ENCODE measurements around the gene MRPS27. TPM values are rescaled to one million over a fixed set of nuclear protein-coding genes. Genes with fewer than 3 reads are reported as not detected.

MRPS27 gene
- total and polyA plus RNA-seq, 2 of the 4 experiments (the other 2 are of a cell fraction), result 46.9 to 90.5 TPM

DNA sequence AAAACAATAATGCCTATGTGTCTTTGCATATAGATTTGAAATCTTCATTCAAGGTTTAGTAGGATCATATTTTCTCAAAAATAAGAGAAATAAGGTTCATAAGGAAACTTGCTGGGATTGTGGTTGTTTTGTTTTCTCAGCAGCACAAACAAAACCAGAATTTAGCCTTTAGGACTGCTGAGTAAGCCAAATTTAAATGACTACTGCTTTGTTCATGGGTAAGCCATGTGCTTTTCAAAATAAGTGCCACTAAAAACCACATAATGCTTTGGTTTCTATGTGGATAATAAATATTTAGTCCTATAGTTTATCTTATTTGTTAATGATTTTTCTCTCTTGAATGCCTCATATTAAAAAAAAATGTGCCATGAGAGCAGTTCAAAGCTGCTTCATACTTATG, 38.9 kb upstream of the MRPS27 start:
- dilution Hi-C loops (cut with HindIII; ENCODE audit: low sequenced_read_pairs, unreplicated experiment), result no loop called here
- no peak overlapping the region for H2AK9ac ChIP-seq (replicated peaks; ENCODE audit: low read depth, low read length, poor library complexity)
- peaks cover 5% of the 10 kb centered on the region for H3K4me1 ChIP-seq (ENCODE audit: control insufficient read depth, insufficient read depth, low read length)
- H2BK5ac ChIP-seq (ENCODE audit: low read depth, low read length, poor library complexity, severe bottlenecking), result no peak overlapping the region
- in situ Hi-C loops (cut with MboI; ENCODE audit: low sequenced_read_pairs), result loop anchor here (25.0 kb wide), 1 partner anchor 153 kb away; the partner anchor contains the start of gene ZNF366
- no peak overlapping the region for H3K9ac ChIP-seq (ENCODE audit: low read depth, low read length)
- ChIA-PET CTCF (no interaction called here), POLR2A (ENCODE audit: unreplicated experiment) (no interaction called here)
- H4K20me1 ChIP-seq (ENCODE audit: insufficient read depth, low read length), result no peaks in the 10 kb centered on the region
- peaks cover 13% of the 10 kb centered on the region for H3K9me1 ChIP-seq (ENCODE audit: insufficient read depth, low read length)
- H3K14ac ChIP-seq (replicated peaks; ENCODE audit: low read depth, low read length), result no peak overlapping the region
- no peak overlapping the region for H2BK20ac ChIP-seq (ENCODE audit: low read depth, low read length)
- H4K8ac ChIP-seq (ENCODE audit: low read depth in 2 of 2, low read length in 2 of 2), result no peak overlapping the region
- H3K9me3 ChIP-seq (ENCODE audit: control insufficient read depth, insufficient read depth, low read length), result no peaks in the 10 kb centered on the region
- no peaks in the 10 kb centered on the region for H3K27me3 ChIP-seq (ENCODE audit: control insufficient read depth, insufficient read depth, low read length)
- no peak overlapping the region for H2BK15ac ChIP-seq (ENCODE audit: low read depth, low read length)
- intact Hi-C loops (cut with micrococcal nuclease), result no loop called here
- no peak overlapping the region for H2AK5ac ChIP-seq (ENCODE audit: low read depth, low read length)
- no peak overlapping the region for H3K4me2 ChIP-seq (ENCODE audit: low read depth, low read length)
- no peak for DNase-seq
- H3K4me3 ChIP-seq (ENCODE audit: insufficient read depth, low read depth, low read length), result no peak overlapping the region
- H3K36me3 ChIP-seq (ENCODE audit: control insufficient read depth, insufficient read depth, low read length), result peaks cover 9% of the 10 kb centered on the region
- H3K4ac ChIP-seq (ENCODE audit: low read depth, low read length), result no peak overlapping the region
- no peak overlapping the region for H3K27ac ChIP-seq (ENCODE audit: insufficient read depth, low read length)
- H2BK120ac ChIP-seq (ENCODE audit: low read depth, low read length), result no peak overlapping the region
- H2AFZ ChIP-seq (replicated peaks; ENCODE audit: low read length, poor library complexity), result no peak overlapping the region
- TF ChIP-seq MAFK (IDR thresholded peaks at IDR 0.05; ENCODE audit: low read depth, low read length) (peak; percentile 66), FOS (IDR thresholded peaks at IDR 0.05; ENCODE audit: low read depth, low read length) (no peak)
- no TSS peak for BruUV-seq (replicated peaks)
- no peak overlapping the region for H4K91ac ChIP-seq (ENCODE audit: insufficient read depth, low read depth, low read length)
- H3K56ac ChIP-seq (ENCODE audit: extremely low read depth, insufficient read depth, low read length), result no peak overlapping the region
- peaks cover 0 to 4% of the 10 kb centered on the region in 2 experiments; a peak in 3 of 4 replicates for H3K79me1 ChIP-seq (ENCODE audit: low read depth in 1 of 2, low read length in 2 of 2)
- H4K5ac ChIP-seq (ENCODE audit: low read depth, low read length), result no peak overlapping the region
- ATAC-seq (ENCODE audit: low read depth), result no peak
- H3K23ac ChIP-seq (ENCODE audit: low read depth, low read length), result no peak overlapping the region
- H3K18ac ChIP-seq (ENCODE audit: low read depth, low read length), result no peak overlapping the region
